HG03139 (cell line): ENCODE results near the gene DCT.

Source experiments
- ATAC-seq: cut with Tn5 transposase; IDR thresholded peaks from one replicate; pipeline ENCODE4 v1.9.1; 2021; ENCODE audit not compliant: unreplicated experiment

DCT gene

GRCh38 chr13:94400874-94401273 lies 78.6 kb downstream of the DCT start:
- ATAC-seq, result no peak

GRCh38 chr13:94399812-94400211 lies 79.7 kb downstream of the DCT start:
- no peak for ATAC-seq

- ATAC-seq, result no peak
These were observed 83.6 kb downstream of the DCT start for GRCh38 chr13:94395860-94396259.

GRCh38 chr13:94394723-94395122 lies 84.8 kb downstream of the DCT start:
- no peak for ATAC-seq

GRCh38 chr13:94390881-94391280 lies 88.6 kb downstream of the DCT start:
- no peak for ATAC-seq

- no peak for ATAC-seq
These were observed 89.7 kb downstream of the DCT start for GRCh38 chr13:94389604-94390351.

- no peak for ATAC-seq
These were observed 92.4 kb downstream of the DCT start for GRCh38 chr13:94387047-94387446.
